ENCODE results near the gene DHRS7B. TPM values are rescaled to one million over a fixed set of nuclear protein-coding genes. Genes with fewer than 3 reads are reported as not detected.
A peak's percentile ranks its signal among the peaks of the same experiment; 100 is the strongest.

Gene DHRS7B, protein sequence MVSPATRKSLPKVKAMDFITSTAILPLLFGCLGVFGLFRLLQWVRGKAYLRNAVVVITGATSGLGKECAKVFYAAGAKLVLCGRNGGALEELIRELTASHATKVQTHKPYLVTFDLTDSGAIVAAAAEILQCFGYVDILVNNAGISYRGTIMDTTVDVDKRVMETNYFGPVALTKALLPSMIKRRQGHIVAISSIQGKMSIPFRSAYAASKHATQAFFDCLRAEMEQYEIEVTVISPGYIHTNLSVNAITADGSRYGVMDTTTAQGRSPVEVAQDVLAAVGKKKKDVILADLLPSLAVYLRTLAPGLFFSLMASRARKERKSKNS
- polyA plus RNA-seq (2011; rRNA removed) (12.5 and 14.9 TPM in 2 replicates), polyA minus RNA-seq (2011; rRNA and poly(A)+ RNA removed) (10.9 and 14.6 TPM in 2 replicates)

DNA sequence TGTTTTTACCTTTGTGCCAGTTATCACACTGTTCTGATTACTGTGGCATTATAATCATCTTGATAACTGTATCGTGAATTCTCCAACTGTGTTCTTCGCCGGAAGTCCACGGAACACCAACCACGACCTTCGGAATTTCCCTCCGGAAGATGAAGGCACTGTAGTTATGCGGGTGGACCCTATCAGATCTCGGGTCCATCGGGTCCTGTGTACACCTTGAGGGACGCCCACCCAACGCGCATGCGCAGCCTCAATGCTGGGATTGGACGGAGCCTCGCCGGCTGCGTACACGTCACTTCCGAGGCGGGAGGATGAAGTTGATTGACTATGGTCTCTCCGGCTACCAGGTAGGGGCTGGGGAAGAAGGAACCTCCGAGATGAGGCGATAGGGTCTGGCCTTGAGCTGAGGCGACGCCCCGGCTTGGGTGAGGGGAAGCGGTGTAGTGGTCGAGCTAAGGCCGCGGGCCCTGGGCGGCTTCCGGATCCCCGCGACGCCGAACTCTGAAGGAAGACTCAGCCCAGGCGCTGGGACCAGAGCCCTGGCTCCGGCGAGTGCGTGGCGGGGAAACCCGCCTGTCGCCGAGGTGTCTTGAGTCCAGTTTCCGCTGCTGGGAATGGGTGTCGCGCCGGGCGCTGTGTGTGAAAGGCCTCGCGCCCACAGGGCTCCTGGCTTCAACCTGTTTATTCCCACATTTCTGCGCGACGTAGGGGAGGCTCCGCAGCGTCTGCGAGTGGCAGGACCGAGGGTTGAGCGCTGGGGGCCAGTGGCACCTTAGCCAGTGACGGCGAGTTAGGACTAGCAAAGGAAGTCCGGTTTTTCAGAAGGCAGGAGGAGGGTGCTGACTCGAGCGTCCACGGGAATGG is at the start of gene DHRS7B:
TSS of gene DHRS7B (plus strand) at position 320 of the 864 bp plus-strand sequence. CDS start at position 328, 8 bp downstream.
- DNase-seq (ENCODE audit: low read depth, low spot score), result peak; percentile 74
- CTCF ChIA-PET, result interaction anchor here (0.6 to 8.9 kb wide), 6 partner anchors 8 to 386 kb away, joined by 3 to 78 read pairs (median 12); no protein-coding TSS in a partner anchor

DNA sequence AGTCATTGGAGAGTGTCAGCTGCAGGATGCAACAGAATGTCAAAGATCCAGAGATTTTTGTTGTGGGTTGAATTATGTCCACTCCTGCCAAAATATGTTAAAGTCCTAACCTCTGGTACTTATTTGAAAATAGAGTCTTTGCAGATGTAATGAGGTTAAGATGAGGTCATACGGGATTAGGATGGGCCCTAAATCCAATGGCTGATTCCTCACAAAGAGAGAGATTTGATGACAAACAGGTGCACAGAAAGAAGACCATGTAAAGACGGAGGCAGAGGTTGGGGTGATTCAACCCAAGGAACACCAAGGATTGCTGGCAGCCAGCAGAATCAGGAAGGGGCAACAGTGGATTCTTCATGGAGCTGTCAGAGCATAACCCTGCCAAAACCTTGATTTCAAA is 49.5 kb upstream of the DHRS7B start:
- POLR2A ChIA-PET, result no interaction called here
- no peak overlapping the region for H3K27ac ChIP-seq (ENCODE audit: low read depth, low read length)
- TF ChIP-seq, protein P1, sequence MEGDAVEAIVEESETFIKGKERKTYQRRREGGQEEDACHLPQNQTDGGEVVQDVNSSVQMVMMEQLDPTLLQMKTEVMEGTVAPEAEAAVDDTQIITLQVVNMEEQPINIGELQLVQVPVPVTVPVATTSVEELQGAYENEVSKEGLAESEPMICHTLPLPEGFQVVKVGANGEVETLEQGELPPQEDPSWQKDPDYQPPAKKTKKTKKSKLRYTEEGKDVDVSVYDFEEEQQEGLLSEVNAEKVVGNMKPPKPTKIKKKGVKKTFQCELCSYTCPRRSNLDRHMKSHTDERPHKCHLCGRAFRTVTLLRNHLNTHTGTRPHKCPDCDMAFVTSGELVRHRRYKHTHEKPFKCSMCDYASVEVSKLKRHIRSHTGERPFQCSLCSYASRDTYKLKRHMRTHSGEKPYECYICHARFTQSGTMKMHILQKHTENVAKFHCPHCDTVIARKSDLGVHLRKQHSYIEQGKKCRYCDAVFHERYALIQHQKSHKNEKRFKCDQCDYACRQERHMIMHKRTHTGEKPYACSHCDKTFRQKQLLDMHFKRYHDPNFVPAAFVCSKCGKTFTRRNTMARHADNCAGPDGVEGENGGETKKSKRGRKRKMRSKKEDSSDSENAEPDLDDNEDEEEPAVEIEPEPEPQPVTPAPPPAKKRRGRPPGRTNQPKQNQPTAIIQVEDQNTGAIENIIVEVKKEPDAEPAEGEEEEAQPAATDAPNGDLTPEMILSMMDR (IDR thresholded peaks at IDR 0.05; ENCODE audit: low read depth, low read length), result no peak
- H3K4me3 ChIP-seq (ENCODE audit: low read depth, low read length), result no peak overlapping the region
- peaks cover 22% of the 10 kb centered on the region for H3K27me3 ChIP-seq (ENCODE audit: control insufficient read depth, insufficient read depth, low read length)
- CTCF ChIA-PET, result interaction anchor here (1.1 kb wide), 1 partner anchor 434 kb away, joined by 3 read pairs; no protein-coding TSS in a partner anchor
- no peak for DNase-seq (ENCODE audit: low read depth, low spot score)
- H3K9me3 ChIP-seq (ENCODE audit: control insufficient read depth, insufficient read depth, low read length), result no peaks in the 10 kb centered on the region

More for the DNA sequence above, at the start of gene DHRS7B:
- H3K4me3 ChIP-seq (ENCODE audit: low read depth, low read length), result peak within 1 kb of the TSS; percentile 99
- H3K27me3 ChIP-seq (ENCODE audit: control insufficient read depth, insufficient read depth, low read length), result peaks cover 8% of the 10 kb centered on the region
- POLR2A ChIA-PET, result no interaction called here
- H3K27ac ChIP-seq (ENCODE audit: low read depth, low read length), result peak within 1 kb of the TSS; percentile 81
- TF ChIP-seq, protein P1 (IDR thresholded peaks at IDR 0.05; ENCODE audit: low read depth, low read length), result no peak
- no peaks in the 10 kb centered on the region for H3K9me3 ChIP-seq (ENCODE audit: control insufficient read depth, insufficient read depth, low read length)

DNA sequence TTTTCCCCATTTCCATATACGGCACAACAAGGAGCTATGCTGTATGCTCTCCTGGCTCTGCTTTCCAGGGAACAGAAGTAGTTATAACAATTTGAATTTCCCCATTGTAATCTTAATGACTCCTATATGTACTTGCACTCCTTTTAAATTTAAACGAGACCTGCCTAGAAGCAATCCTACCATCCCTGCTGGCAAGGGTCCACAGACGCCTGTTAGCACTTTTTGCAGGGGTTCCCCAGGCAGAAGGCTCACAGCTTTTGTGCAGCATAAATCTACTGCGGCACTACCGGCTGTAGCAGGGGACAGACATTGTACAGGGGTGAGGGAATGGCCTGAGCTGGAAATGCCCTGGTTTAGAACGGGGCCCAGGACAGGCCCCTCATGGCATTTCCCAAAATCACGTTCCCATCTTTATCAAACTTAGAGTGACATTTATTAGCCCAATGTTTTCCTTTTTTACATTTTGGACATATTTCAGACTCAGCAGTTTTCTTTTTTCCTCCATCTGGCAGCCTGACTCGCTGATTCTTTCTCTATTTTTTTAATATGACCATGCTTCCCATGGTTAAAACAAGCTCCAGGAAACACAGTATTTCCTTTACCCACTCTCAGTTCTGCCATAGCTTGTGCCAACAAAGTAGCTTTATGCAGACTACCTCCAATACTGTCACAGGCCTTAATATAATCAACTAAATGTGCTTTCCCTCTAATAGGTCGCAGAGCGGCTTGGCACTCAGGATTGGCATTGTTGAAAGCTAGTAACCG is 48.6 kb upstream of the DHRS7B start:
- CTCF ChIA-PET, result interaction anchor here (1.1 kb wide), 1 partner anchor 433 kb away, joined by 3 read pairs; no protein-coding TSS in a partner anchor
- no peak for DNase-seq (ENCODE audit: low read depth, low spot score)
- peaks cover 26% of the 10 kb centered on the region for H3K27me3 ChIP-seq (ENCODE audit: control insufficient read depth, insufficient read depth, low read length)
- TF ChIP-seq, protein P1 (IDR thresholded peaks at IDR 0.05; ENCODE audit: low read depth, low read length), result no peak
- no peak overlapping the region for H3K4me3 ChIP-seq (ENCODE audit: low read depth, low read length)
- no peak overlapping the region for H3K27ac ChIP-seq (ENCODE audit: low read depth, low read length)
- no peaks in the 10 kb centered on the region for H3K9me3 ChIP-seq (ENCODE audit: control insufficient read depth, insufficient read depth, low read length)
- POLR2A ChIA-PET, result no interaction called here

DNA sequence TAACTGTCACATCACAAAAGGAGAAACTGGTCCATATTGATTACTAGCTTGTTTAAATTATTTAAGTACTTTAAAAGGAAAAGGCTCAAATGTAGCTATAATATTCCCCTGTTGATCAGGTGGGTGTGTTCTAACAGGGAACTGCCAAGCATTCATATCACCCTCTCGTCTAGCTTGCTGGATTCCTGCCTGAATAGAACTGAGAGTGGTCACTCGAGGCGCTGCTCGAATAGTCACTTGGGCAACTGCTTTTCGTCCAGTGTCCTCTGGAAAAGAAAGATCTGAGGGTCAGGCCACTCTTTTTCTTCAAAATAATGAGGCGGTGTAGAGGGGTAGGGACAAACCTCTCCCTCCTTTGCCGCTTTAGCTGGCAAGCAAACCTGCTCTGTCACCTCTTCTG is 47.6 kb upstream of the DHRS7B start:
- ChIA-PET CTCF (no interaction called here), POLR2A (no interaction called here)
- TF ChIP-seq, protein P1 (IDR thresholded peaks at IDR 0.05; ENCODE audit: low read depth, low read length), result no peak
- Histone ChIP-seq H3K4me3 (ENCODE audit: low read depth, low read length) (no peak overlapping the region), H3K27ac (ENCODE audit: low read depth, low read length) (no peak overlapping the region), H3K27me3 (ENCODE audit: control insufficient read depth, insufficient read depth, low read length) (peaks cover 22% of the 10 kb centered on the region), H3K9me3 (ENCODE audit: control insufficient read depth, insufficient read depth, low read length) (no peaks in the 10 kb centered on the region)
- no peak for DNase-seq (ENCODE audit: low read depth, low spot score)
